ES-I3 (cell line): ENCODE measurements around the gene ZMPSTE24.
A peak's percentile ranks its signal among the peaks of the same experiment; 100 is the strongest.
"Not testable (repeated sequence)": the region's sequence is repeated elsewhere in the genome, so short reads cannot be mapped to it uniquely, and the experiment has no call there.

ENCODE experiments used
- H3K36me3 ChIP-seq: 2 replicates; pipeline ENCODE4 v1.6.1; 2013; ENCODE audit warnings: mild to moderate bottlenecking, low read length, control low read depth, moderate library complexity; ENCODE audit not compliant: insufficient read depth
- H3K4me1 ChIP-seq: 2 replicates; pipeline ENCODE4 v1.6.1; 2013; ENCODE audit warnings: mild to moderate bottlenecking, control low read depth, low read length; ENCODE audit not compliant: insufficient read depth
- H3K9ac ChIP-seq: 2 replicates; pipeline ENCODE4 v1.6.1; 2013; ENCODE audit warnings: low read depth, mild to moderate bottlenecking, low read length, moderate library complexity
- H3K9me3 ChIP-seq: 2 replicates; pipeline ENCODE4 v1.6.1; 2013; ENCODE audit warnings: mild to moderate bottlenecking, low read length, moderate library complexity; ENCODE audit not compliant: control insufficient read depth, insufficient read depth

Gene ZMPSTE24

GRCh38 chr1:40257688-40258444 lies at the start of gene ZMPSTE24:
TSS of gene ZMPSTE24 (plus strand) at chr1:40258236. CDS start at chr1:40258272, 36 bp downstream.
- peaks cover 3% of the 10 kb centered on the region for H3K4me1 ChIP-seq
- H3K9ac ChIP-seq = peak within 1 kb of the TSS; percentile 89
- H3K36me3 ChIP-seq = peaks cover 18% of the 10 kb centered on the region
- H3K9me3 ChIP-seq = no peaks in the 10 kb centered on the region

DNA sequence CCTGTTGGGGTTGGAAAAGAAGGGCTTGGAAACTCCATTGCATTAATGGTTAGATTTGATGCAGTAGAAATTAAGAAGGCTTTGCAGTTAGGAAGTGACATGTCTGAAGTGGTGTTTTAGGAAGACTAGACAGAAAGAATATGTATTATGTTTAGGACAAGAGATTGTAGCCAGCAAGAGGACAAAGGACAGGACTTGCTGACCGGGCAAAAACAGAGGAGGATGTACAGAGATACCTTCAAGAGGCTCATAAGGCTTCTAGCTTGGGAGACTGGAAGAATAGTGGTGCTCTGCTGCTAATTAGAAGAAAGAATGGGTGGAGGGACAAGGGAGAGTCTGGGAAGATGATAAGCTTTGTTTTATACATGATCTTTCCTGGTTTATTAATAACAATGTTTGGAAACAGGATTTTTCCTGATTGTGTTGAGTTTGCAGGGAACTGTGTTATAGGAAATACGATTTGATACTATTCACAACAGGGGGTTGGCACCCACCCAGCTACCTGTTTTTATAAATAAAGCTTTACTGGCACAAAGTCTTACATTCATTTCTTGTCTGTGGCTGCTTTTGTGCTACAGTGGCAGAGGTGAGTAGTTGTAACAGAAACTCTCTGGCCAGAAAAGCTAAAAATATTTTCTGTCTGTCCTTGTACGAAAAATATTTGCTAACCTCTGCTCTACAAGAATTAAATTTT lies 47.4 kb upstream of the ZMPSTE24 start:
- H3K9ac ChIP-seq = no peak overlapping the region
- H3K9me3 ChIP-seq = no peaks in the 10 kb centered on the region
- no peaks in the 10 kb centered on the region for H3K4me1 ChIP-seq
- H3K36me3 ChIP-seq = no peaks in the 10 kb centered on the region; the same call in 1 of the 2 replicates

- H3K9ac ChIP-seq = no peak overlapping the region
Observed at GRCh38 chr1:40218333-40218732, 39.7 kb upstream of the ZMPSTE24 start.

GRCh38 chr1:40221471-40221905 lies 36.5 kb upstream of the ZMPSTE24 start:
- not testable (repeated sequence) for H3K9me3 ChIP-seq, H3K36me3 ChIP-seq, H3K9ac ChIP-seq, H3K4me1 ChIP-seq

More at GRCh38 chr1:40218333-40218732, 39.7 kb upstream of the ZMPSTE24 start:
- no peaks in the 10 kb centered on the region for H3K4me1 ChIP-seq
- no peaks in the 10 kb centered on the region for H3K36me3 ChIP-seq
- H3K9me3 ChIP-seq = no peaks in the 10 kb centered on the region

DNA sequence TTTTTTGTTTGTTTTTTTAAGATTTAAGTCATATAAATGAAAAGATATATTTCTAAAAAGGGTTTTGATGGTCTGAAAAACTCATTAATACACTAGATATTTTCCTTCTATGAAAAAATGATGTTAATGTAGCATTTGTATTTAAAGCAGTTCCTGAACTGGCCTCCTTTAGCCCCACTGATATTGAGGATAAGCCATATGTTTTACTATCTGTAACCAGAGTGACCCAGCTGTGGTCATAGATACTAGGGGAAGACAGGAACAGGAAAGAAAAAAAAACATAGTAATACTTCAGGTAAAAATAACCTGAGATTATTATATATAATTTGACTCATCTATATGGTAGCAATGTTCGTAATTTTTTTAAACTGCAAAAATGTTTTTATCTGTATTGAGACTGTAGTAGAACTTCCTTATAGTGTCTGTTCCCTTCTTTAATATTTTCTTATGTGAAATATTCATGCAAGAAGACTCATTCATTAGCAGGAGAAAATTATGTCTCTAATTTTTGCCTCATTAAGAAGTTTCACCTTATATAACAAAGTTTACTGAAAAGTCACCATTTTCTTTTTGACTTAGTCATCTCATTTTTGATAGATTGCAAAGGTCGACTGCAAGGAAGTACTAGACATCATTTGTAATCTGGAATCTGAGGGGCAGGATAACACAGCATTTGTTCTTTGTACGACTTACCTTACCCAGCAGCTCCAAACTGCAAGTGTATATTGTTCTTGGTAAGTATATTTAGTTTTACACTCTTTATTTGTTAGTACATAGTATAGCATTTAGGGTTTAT lies 35.9 kb upstream of the ZMPSTE24 start:
- H3K36me3 ChIP-seq = 0 out of 2 replicates have a peak, but pooled peaks cover under 1% of the 10 kb centered on the region
- H3K9me3 ChIP-seq = no peaks in the 10 kb centered on the region
- no peak overlapping the region for H3K9ac ChIP-seq
- H3K4me1 ChIP-seq = no peaks in the 10 kb centered on the region

DNA sequence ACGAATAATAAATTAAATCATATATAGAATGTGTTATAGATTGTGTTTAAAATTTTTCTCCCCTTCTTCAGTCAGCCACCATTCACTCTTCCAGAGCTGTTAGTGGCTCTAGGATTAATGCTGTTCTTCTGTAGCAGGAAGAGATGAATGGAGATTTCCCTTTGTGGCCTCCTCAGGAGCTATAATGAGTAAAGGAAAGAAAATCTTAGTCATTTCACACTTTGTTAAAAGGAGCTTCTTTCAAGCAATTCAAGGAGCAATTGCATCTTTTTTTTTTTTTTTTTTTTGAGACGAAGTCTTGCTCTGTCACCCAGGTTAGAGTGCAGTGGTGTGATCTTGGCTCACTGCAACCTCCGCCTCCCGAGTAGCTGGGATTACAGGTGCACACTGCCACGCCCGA lies 34.0 kb upstream of the ZMPSTE24 start:
- no peak overlapping the region for H3K9ac ChIP-seq
- H3K36me3 ChIP-seq = 0 out of 2 replicates have a peak, but pooled peaks cover 2% of the 10 kb centered on the region
- H3K4me1 ChIP-seq = no peaks in the 10 kb centered on the region
- H3K9me3 ChIP-seq = no peaks in the 10 kb centered on the region

DNA sequence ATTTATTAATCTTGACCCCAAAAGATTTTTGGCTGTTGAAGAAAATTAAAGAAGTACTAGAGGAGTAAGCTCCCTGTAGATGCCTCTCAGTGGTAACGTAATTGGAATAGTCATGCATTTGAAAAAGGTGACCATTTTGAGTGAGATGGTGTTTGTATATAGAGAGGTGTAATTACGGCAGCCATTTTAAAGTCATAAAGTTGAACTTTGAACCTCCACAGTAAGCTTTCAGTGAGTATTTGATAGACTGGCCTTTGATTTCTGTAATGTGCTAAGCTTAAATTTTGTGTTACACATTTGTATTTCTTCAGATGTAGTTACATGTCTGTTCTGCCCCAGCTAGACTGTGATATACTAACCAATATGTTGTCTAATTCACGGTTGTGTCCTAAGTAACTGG lies 31.8 kb upstream of the ZMPSTE24 start:
- no peaks in the 10 kb centered on the region for H3K9me3 ChIP-seq
- H3K4me1 ChIP-seq = no peaks in the 10 kb centered on the region
- H3K36me3 ChIP-seq = 0 out of 2 replicates have a peak, but pooled peaks cover 2% of the 10 kb centered on the region
- no peak overlapping the region for H3K9ac ChIP-seq

DNA sequence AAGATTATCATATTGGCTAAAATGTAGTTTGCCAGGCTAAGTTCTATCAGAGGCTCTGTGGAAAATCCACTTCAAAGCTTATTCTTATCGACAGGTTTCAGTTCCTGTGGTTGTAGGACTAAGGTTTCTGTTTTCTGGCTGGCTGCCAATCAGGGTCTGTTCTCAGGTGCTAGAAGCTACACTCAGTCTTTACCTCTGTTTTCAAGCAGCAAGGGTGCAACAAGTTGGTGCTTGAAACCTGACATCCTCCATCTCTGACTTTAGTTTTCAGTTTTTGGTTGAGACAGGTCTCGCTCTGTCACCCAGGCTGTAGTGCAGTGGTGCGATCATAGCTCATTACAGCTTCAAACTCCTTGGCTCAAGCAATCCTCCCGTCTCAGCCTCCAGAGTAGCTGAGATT lies 25.6 kb upstream of the ZMPSTE24 start:
- Histone ChIP-seq H3K9me3 (no peaks in the 10 kb centered on the region), H3K4me1 (no peaks in the 10 kb centered on the region), H3K36me3 (peaks cover 15% of the 10 kb centered on the region), H3K9ac (no peak overlapping the region)

GRCh38 chr1:40239626-40240025 lies 18.4 kb upstream of the ZMPSTE24 start:
- Histone ChIP-seq H3K36me3 (peaks cover 16% of the 10 kb centered on the region), H3K9me3 (no peaks in the 10 kb centered on the region), H3K9ac (no peak overlapping the region), H3K4me1 (no peaks in the 10 kb centered on the region)

DNA sequence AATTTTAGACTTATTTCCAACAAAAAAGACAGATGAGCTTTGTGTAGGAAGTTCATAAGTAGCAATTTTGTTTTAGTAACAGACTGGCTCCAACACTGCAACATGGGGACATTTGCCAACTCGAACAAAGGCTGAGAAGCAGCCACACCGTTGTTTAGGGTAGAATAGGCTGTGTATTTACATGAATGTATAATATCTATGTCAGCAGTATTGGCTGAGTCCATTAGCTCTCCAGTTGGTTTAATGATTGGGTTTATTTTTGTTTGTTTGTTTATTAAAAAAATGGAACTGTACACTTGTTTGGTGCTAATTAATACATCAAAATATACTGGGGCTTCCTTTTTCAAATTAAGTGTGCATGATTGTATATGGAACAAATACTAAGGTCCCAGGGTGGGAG lies 17.6 kb upstream of the ZMPSTE24 start:
- H3K9ac ChIP-seq = no peak overlapping the region
- H3K4me1 ChIP-seq = no peaks in the 10 kb centered on the region
- no peaks in the 10 kb centered on the region for H3K9me3 ChIP-seq
- H3K36me3 ChIP-seq = peaks cover 16% of the 10 kb centered on the region

DNA sequence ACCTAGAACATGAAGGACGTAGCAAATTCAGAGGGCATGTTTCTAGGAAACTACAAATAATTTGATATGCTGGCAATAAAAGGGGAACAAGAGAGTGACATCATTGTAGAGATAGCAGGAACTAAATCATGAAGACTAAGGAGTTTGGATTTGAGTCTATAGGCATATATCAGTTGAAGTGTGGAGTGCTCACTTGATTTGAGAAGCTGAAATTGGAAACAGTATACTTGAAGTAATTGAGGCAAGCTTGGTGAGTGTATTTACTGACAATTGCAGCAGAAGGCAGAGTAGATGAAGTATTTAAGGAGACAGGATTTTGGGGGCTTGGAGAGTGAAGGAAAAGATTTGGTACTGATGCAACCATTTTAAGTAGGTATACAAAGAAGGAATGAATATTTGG lies 16.7 kb upstream of the ZMPSTE24 start:
- Histone ChIP-seq H3K36me3 (peaks cover 13% of the 10 kb centered on the region), H3K4me1 (no peaks in the 10 kb centered on the region), H3K9me3 (no peaks in the 10 kb centered on the region), H3K9ac (no peak overlapping the region)

DNA sequence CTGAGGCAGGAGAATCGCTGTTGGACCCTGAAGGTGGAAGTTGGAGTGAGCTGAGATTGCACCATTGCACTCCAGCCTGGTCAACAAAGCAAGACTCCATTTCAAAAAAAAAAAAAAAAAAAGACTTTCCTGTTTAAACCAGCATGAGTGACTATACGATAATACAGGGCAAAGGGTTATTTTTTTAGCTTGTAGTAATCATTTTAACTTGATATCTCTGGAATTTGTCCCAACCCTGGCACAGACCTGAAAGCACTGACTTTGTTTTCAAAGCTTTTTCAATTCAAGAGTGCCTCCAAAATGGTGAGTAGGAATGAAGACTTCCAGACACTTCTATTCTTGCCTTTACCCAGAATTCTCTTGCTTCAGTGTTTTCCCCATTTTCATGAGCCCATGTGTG lies 14.7 kb upstream of the ZMPSTE24 start:
- Histone ChIP-seq H3K4me1 (no peaks in the 10 kb centered on the region), H3K36me3 (no peaks in the 10 kb centered on the region; the same call in 1 of the 2 replicates), H3K9me3 (no peaks in the 10 kb centered on the region), H3K9ac (no peak overlapping the region)

DNA sequence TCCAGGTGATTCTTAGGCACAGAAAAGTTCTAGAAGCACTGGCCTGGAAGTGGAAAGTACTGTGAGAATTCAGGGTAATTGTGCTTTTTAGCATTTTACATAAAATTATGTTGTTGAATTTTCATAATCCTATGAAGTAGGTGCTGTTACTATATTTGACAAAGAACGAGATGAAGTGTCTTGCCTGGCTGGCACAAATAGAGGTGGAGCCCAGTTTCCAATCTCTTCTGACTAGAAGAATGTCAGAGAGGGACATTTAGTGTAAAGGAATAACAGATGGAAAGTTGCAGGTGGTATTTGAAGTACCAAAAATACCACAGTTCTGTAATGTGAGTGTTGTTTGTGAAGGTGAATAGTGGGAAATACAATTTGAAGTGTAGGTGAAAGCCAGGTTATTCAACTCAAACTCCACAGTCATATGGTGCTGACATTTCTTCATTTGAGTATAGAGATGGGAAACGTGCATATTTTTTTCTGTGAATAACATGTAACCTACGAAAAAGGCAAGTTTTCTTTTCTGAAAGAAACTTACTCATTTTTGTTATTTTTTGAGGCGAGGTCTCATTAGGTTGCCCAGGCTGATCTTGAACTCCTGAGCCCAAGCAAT lies 13.8 kb upstream of the ZMPSTE24 start:
- Histone ChIP-seq H3K9me3 (no peaks in the 10 kb centered on the region), H3K36me3 (no peaks in the 10 kb centered on the region; the same call in 1 of the 2 replicates), H3K9ac (no peak overlapping the region), H3K4me1 (no peaks in the 10 kb centered on the region)

GRCh38 chr1:40245686-40246085 lies 12.3 kb upstream of the ZMPSTE24 start:
- Histone ChIP-seq H3K4me1 (no peaks in the 10 kb centered on the region), H3K9ac (no peak overlapping the region), H3K9me3 (no peaks in the 10 kb centered on the region), H3K36me3 (no peaks in the 10 kb centered on the region)
